ENCODE data around the gene RAB3IL1. TPM values are rescaled to one million over a fixed set of nuclear protein-coding genes. Genes with fewer than 3 reads are reported as not detected.

The RAB3IL1 gene
- total RNA-seq, 2 donors from 2014 or later: 17.3 to 21.8 TPM

DNA sequence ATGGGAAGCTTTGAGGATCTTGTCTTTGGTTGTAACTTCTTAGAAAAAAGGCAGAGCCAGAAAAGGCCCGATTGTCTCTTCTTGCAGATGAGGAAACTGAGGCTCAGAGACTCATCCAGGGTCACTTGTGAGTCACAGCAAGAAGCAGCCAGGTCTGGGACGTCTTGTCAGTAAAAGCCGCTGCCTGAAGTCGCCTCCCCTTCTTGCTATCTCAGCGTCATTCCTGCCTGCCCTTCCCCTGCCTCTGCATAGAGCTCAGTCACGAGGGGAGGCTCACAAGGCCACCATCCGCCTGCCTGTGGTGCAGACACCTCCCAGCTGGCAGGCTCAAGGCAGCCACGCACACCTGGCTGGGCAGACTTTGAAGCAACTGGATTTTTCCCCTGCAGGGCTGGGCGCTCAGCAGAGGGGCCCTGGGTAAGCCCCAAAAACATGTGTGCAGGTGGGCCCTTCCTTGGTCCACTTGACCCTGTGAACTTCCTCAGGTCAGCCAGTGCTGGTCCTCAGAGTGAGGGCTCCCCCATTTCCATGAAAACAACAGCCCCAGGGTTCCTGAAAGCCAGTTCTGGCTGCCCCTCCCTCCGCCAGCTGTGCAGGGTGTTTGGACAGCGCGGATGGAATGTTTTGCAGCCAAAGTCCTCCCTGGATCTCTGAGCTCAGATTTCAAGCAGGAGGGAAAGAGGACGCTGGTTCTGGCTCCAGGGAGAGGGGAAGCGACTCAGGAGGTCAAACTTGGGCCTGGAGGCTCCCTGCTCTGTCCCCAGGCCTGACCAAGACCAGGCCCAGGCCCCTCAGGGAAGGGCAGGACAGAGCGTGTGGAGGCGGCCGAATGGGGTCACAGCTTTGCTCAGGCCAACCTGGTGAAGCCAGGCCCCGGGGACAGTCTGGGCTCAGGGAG is 6.0 kb upstream of the RAB3IL1 start:
- peak; percentile 68 for DNase-seq
- intact Hi-C loops (cut with DNase I): no loop called here
- ATAC-seq: peak; percentile 63 to 80

DNA sequence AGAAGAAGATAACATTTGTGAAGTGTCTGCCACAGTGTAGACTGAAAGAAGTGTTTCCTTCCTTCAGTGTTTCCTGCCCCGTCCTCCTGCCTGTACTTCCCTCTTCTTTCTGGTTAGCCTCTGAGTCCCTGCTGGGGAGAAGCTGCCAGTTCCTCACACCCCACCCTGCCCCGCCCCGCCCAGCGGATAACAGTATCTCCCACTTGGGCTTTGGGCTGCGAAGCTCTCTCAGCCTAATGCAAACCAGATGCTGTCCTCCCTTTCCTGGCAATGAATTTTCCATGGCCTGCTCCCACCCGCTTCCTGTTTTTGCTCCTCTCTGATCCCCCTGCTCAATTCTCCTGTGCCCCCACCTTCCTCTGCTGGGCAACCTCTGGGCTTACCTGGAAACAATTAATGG is 5.2 kb upstream of the RAB3IL1 start:
- intact Hi-C loops (cut with DNase I): no loop called here
- peak; percentile 89 for DNase-seq
- ATAC-seq: peak; percentile 82 to 84

GRCh38 chr11:61921446-61921845 is 4.1 kb upstream of the RAB3IL1 start:
- intact Hi-C loops (cut with DNase I): no loop called here
- no peak for ATAC-seq
- DNase-seq: no peak

DNA sequence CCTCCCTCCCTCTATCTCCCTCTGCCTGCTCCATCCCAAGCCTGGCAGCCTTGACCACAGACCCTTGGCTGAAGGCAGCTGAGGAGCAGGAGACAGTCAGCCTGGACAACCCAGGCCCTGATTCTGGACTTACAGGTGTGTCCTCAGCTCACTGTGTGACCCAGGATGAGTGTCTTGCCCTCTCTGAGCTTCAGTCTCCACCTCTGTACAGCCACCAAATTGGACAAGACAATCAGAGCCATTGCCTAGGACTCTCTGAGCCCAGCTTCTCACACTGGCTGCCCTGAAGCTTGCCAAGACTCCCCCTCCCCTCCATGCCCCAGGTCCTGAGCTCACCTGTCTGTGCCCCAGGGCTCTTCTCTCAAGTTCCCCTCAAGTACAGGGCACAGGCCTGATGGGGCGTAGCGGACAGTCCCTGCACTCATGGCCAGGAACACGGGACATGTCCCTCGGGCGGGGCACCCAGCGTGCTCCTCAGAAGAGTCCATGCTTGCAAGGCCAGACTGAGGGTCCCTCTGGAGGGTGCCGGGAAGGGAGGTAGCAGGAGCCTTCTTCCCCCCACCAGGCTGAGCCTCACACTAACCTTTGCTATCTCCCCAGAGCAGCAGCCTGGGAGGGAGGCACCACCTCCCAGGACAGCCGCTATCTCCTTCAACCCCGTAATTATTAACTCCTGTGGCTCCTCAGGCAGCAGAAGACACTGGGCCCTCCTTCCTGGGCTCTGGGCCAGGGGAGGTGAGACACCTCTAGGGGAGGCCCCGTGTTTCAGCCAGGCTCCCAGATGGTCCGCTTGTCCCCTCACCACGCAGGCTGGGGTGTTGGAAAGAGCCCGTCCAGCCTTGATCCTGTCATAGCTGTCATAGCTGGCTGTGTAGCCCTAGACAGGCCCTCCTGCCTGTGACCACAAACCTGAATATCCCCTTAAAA is 2.6 kb upstream of the RAB3IL1 start:
- intact Hi-C loops (cut with DNase I): no loop called here
- DNase-seq: no peak
- ATAC-seq: no peak

DNA sequence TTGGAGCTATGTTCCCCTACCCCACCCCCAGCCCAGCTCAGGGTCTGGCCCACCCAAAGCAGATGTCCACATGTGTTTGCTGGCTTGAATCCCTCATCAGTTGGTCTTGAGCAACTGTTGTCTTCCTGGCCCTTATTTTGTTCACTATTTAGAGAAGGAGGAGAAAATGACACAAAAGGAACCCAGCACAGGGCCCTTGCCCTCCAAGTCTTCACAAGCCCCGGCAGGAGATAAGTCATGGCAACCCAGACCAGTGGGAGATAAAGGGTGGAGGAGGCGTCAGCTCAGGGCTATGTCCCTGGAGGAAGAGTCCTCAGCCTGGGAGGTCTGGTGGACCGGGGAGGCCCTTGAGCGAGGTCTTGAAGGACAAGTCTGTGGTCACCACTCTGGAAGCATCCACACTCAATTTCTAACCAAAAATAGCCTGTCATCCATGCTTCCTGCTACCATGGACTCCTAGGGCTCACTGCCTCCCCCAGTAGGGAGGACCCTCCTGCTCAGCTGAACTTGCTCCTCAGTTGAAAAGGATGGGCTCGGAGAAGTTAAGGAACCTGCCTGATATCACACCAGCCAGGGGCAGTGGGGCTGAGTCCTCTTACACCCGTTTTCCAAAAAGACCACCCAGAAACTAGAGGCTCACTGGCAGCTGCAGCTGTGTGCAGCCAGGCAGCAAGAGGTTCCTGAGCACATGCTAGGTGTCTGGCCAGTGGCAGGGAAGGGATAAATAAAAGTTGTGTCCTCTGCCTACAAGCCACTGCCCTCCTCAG is 1.8 kb upstream of the RAB3IL1 start:
- intact Hi-C loops (cut with DNase I): no loop called here
- ATAC-seq: no peak
- DNase-seq: no peak

GRCh38 chr11:61918251-61918937 is 1.0 kb upstream of the RAB3IL1 start:
- no peak for ATAC-seq
- no peak for DNase-seq
- intact Hi-C loops (cut with DNase I): no loop called here

- ATAC-seq: no peak
- no peak for DNase-seq
- intact Hi-C loops (cut with DNase I): no loop called here
Observed at GRCh38 chr11:61916737-61917333, 531 bp downstream of the RAB3IL1 start.

DNA sequence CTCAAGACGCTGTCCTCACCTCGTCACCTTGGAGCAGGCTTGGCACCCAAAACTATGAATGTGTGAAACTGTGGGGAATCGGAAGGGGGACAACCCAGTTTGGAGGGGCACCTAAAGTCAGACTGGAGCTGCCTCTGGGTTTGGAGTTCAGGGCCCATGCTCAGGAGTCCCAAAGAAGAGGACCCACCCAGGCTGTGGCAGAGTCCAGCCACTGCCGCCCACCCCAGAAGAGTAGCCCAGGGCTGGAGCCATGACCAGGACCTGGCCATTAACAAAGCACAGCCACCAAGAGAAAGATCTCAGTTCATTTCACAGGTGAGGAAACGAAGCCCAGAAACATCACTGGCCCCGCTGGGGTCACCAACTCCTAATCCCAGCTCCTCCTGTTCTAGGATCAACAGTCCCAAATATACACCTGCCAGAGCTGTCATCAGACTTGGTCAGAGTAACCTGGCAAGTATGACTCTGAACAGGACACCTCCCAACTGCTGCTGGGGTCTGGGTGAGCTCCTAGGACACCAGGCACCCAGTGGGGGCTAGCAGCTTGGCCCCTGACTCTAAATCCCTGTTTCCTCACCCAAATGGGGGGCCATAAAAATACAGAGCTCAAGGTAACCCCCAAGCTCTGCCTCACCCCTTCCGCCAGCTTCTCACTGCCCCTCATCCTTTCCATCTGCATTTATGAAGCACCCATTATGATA is 2.7 kb downstream of the RAB3IL1 start:
- DNase-seq: no peak
- intact Hi-C loops (cut with DNase I): no loop called here
- ATAC-seq: no peak

- DNase-seq (no peak), ATAC-seq (no peak)
- intact Hi-C loops (cut with DNase I): no loop called here
Observed at GRCh38 chr11:61913699-61914395, 3.5 kb downstream of the RAB3IL1 start.

DNA sequence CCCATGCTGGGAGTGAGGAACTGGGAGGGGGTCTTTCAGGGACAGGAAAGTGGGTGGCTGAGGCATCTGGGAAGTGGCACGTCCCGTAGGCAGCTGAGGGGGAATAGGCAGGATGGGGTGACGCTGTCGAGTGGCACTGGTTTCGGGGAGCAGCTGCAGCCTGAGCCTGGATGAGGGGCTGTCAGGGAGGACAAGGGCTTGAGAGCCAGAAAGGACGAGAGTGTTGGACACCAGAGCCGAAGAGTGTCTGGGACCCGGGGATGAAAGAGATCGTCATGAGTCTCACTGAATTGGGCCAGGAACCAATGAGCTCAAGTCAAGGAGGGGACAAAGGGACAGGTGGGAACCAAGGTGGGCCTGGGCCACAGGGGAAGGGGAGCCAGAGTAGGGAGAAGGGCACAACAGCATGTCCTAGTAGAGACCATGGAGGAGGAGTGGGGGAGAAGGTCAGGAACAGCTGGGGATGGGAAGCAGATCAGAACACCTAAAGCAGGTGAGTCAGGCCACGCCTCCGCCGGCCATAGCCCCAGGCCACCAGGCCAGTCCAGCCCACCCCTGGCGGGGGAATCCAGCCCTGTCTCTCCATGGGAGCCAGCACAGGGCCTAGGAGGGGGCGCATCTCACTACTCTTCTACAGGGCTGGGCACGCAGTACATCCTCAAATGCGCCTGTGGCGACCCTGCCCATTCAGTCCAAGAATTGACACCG is 4.2 kb downstream of the RAB3IL1 start:
- ATAC-seq: no peak
- intact Hi-C loops (cut with DNase I): no loop called here
- no peak for DNase-seq

DNA sequence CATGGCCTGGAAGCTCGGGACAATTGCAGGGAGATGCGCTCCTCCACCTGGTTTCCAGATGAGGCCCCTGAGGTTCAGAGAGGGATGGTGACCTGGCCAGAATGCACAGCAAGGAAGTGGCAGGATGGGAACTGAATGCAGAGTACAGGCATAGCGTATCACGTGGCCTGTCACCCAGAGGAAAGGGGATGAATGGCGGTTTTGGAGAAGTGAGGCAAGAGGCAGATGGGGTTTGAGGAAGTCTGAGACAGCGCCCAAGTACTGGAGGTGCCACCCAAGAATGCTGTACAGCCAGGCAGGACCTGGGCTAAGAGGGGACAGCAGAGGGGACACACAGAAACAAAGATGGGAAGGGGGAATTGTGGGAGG is 4.9 kb downstream of the RAB3IL1 start:
- intact Hi-C loops (cut with DNase I): no loop called here
- DNase-seq (no peak), ATAC-seq (peak in 1 of 2 donors; percentile 28)

DNA sequence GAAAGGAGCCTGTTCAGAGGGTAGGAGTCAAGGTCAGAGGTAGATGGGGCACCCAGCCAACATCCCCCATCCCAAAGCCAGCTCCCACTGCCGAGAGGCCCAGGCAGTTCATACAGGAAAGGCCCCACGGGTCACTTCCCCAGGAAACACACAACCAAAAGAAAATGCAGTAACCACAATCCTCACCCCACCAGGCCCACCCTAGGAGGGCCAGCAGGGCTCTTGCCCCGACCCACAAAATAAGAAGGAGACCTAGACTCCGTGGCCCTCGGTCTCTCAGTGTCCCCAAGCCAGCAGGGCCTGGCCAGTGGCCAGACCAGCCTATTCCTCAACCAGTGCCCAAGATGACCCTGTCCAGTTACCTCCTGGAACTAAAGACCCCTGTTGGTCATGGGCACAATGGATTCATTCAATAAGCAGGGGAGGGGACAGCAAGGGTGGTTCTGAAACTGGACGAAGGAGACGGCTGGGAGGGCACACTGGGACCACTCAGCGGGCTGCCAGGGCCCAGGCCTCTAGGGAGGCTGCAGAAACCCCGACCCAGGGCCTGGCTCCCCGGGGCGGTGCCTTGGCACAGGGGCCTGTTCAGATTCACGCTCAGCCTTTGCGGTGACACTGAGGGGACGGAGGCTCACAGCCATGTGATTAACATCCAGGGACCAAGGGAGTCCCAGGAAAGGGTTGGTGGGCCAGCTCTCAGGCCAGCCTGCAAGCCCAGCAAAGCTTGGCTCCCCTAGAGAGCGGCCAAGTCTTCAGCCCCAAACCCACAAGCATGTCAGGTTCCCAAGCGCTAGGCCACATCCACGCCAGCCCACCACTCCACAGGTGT is 5.5 kb downstream of the RAB3IL1 start:
- intact Hi-C loops (cut with DNase I): no loop called here
- no peak for ATAC-seq
- DNase-seq: no peak

DNA sequence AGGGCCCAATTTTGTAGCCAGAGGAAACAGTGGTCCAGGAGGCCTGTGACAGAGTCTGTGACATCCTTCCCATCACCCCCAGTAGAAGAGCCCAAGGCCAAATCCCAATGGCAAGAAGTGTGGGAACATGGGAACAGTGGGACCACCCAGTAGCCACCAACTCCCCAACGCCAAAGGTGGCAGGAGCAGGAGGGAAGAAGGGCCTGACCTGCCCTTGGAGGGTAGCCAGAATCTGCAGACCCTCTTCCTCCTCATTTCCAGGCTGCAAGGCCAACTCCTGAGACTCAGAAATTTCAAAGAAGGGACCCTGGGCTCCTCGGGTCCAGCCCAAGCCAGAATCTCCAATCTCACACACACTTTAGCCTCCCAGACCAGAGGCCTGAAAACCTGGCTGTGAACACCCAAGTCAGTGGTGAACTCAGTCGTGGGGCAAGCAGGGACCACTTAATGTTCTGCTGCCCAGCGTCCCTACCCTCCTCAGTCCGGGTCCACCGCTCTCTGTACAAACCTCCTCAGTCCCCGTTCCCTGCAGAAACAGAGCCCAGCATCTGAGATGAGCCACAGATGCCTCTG is 6.2 kb downstream of the RAB3IL1 start:
- DNase-seq (no peak), ATAC-seq (no peak)
- intact Hi-C loops (cut with DNase I): no loop called here

- DNase-seq (peak; percentile 25), ATAC-seq (no peak)
- intact Hi-C loops (cut with DNase I): no loop called here
Observed at GRCh38 chr11:61910187-61911127, 6.9 kb downstream of the RAB3IL1 start.
